HEK293 (cell line): Measurements from ENCODE around the gene ZNF763.

Experiments
- TRIM28 ChIP-seq: IDR thresholded peaks from 2 replicates; pipeline ENCODE4 v1.6.1; 2011; ENCODE audit warnings: low read length, control low read depth, borderline replicate concordance
- ZBTB7A ChIP-seq: fragments of 450-650 bp; formaldehyde crosslinking; IDR thresholded peaks from 2 replicates; pipeline ENCODE4 v1.5.1; 2016; ENCODE audit warnings: low read depth, missing biosample characterization, missing genetic modification characterization
- ZNF121 ChIP-seq: fragments of 450-650 bp; formaldehyde crosslinking; IDR thresholded peaks from 2 replicates; pipeline ENCODE4 v1.5.1; 2016; ENCODE audit warnings: missing biosample characterization, missing genetic modification characterization

DNA sequence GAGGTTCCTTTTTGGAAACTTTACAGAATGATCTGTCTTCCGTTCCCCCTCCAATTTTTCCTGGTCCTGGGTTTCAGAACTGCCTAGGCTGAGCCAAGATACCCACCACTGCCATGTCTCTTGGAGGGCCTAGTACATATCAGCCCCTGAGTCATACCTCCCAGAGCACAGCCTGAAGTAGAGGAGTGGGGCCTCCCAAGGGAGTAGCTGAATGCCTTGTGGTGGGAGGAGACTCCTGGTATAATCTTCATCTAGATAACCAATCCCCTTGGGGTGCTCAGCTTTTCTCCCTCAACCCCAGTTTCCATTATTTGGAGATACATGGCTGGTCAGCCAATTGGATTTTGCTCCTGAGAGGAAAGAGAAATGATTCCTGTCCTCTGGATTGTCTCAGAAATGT lies 30.3 kb downstream of the ZNF763 start:
- no peak for TF ChIP-seq TRIM28
- TF ChIP-seq ZNF121: no peak
- TF ChIP-seq ZBTB7A (tag by site-specific recombination): no peak
